ENCODE measurements around the gene PLIN5.

DNA sequence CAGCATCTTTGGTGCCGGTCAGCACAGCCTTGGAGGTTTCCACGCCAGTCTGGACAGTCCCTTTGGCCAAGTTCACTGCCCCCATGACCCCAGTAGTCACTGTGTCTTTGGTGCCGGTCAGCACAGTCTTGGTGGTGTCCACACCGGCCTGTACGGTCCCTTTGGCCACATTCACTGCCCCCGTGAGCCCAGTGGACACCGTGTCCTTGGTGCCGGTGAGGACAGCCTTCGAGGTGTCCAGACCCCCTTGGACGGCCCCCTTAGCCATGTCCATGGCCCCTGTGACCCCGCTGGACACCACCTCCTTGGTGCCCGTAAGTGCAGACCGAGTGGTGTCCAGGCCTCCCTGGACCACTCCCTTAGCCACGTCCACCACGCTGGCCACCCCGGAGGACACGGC is 21.8 kb downstream of the PLIN5 start:
- TF ChIP-seq CTCF (IDR thresholded peaks at IDR 0.05; ENCODE audit: low read depth, low read length) (no peak), POLR2A (IDR thresholded peaks at IDR 0.05; ENCODE audit: extremely low read depth, insufficient read length) (no peak), MYC (IDR thresholded peaks at IDR 0.05; ENCODE audit: low read depth, low read length) (no peak)
- TF ChIP-seq, protein P1, sequence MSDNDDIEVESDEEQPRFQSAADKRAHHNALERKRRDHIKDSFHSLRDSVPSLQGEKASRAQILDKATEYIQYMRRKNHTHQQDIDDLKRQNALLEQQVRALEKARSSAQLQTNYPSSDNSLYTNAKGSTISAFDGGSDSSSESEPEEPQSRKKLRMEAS (IDR thresholded peaks at IDR 0.05; ENCODE audit: low read depth, low read length): no peak
